B cell (primary cell): ENCODE data around the gene TSC1. TPM values are rescaled to one million over a fixed set of nuclear protein-coding genes. Genes with fewer than 3 reads are reported as not detected.

Experiments
- ATAC-seq: fragments of 200-7000 bp; cut with Tn5 transposase; one replicate; pipeline ENCODE4 v1.10.0; 2021; ENCODE audit warnings: low read depth, mild to moderate bottlenecking, moderate number of reproducible peaks, moderate library complexity
- CTCF ChIA-PET: fragments of 350-600 bp; sonication (Branson Sonifier 250); formaldehyde crosslinking; loops from one replicate; lab custom pipeline; 2021; ENCODE audit warnings: antibody characterized with exemption, inconsistent platforms; lab: Charles Lee
- POLR2A ChIA-PET: fragments of 350-600 bp; sonication (Branson Sonifier 250); formaldehyde crosslinking; loops from one replicate; lab custom pipeline; 2021; ENCODE audit warnings: antibody characterized with exemption; lab: Charles Lee
- DNase-seq: peaks from one replicate; pipeline ENCODE4 v3.0.0; 2013
- H2AFZ ChIP-seq: 2 replicates; pipeline ENCODE4 v1.6.1; 2012; ENCODE audit warnings: mild to moderate bottlenecking, low read depth, low read length; ENCODE audit not compliant: insufficient read depth, poor library complexity, severe bottlenecking
- H3K27ac ChIP-seq, 2 donors: 1 replicate in 1 of 2; 2 replicates in 1 of 2; pipeline ENCODE4 v1.5.1; 2012 to 2013; ENCODE audit warnings: low read length in 2 of 2, mild to moderate bottlenecking in 2 of 2, moderate library complexity in 1 of 2
- H3K27me3 ChIP-seq, 4 experiments: fragments of 200-600 bp in 1 of 4; sonication (generic) in 1 of 4; replicated peaks in 1 of 4; 1 replicate in 2 of 4; 2 replicates in 2 of 4; pipeline versions ENCODE4 v1.6.1 to v1.7.0; 2013 to 2016; ENCODE audit warnings: low read length in 3 of 4, mild to moderate bottlenecking in 2 of 4, mixed read lengths in 1 of 4, moderate library complexity in 1 of 4; ENCODE audit not compliant: insufficient read depth in 4 of 4, control insufficient read depth in 3 of 4; ENCODE audit errors: control extremely low read depth in 1 of 4
- H3K36me3 ChIP-seq, 2 experiments: replicated peaks in 1 of 2; 1 replicate in 1 of 2; 2 replicates in 1 of 2; pipeline versions ENCODE4 v1.6.1 to v1.7.1; 2013; ENCODE audit warnings: low read length in 1 of 2; ENCODE audit not compliant: insufficient read depth in 2 of 2, control insufficient read depth in 1 of 2; ENCODE audit errors: control extremely low read depth in 1 of 2, extremely low read depth in 1 of 2
- H3K4me1 ChIP-seq, 2 donors: fragments of 200-600 bp in 1 of 2; sonication (generic) in 1 of 2; 1 replicate in 1 of 2; 2 replicates in 1 of 2; pipeline versions ENCODE4 v1.5.1 to v1.6.1; 2013 to 2017; ENCODE audit warnings: low read length in 2 of 2; ENCODE audit not compliant: control insufficient read depth in 2 of 2, insufficient read depth in 2 of 2
- H3K4me2 ChIP-seq: replicated peaks from 2 replicates; pipeline ENCODE3; 2012; ENCODE audit warnings: mild to moderate bottlenecking, low read depth, low read length; ENCODE audit not compliant: poor library complexity, severe bottlenecking
- H3K4me3 ChIP-seq, 5 experiments: fragments of 200-600 bp in 1 of 5; sonication (generic) in 1 of 5; 1 replicate in 3 of 5; 2 replicates in 2 of 5; pipeline versions ENCODE4 v1.5.1 to v1.7.0; 2011 to 2016; ENCODE audit warnings: low read length in 4 of 5, mild to moderate bottlenecking in 4 of 5, low read depth in 2 of 5, control low read depth in 1 of 5, moderate library complexity in 1 of 5; ENCODE audit not compliant: insufficient read depth in 1 of 5; ENCODE audit errors: control extremely low read depth in 1 of 5, extremely low read depth in 1 of 5
- H3K79me2 ChIP-seq: fragments of 200-600 bp; sonication (generic); one replicate; pipeline ENCODE4 v1.6.0; 2016; ENCODE audit warnings: low read length; ENCODE audit not compliant: control insufficient read depth, insufficient read depth
- H3K9ac ChIP-seq: fragments of 200-600 bp; sonication (generic); 2 replicates; pipeline ENCODE4 v1.6.1; 2017; ENCODE audit warnings: mild to moderate bottlenecking, low read length, moderate library complexity
- H3K9me3 ChIP-seq, 3 donors: one replicate each; pipeline versions ENCODE4 v1.6.1 to v1.7.1; 2013; ENCODE audit warnings: low read length in 2 of 3; ENCODE audit not compliant: control insufficient read depth in 2 of 3, insufficient read depth in 1 of 3; ENCODE audit errors: control extremely low read depth in 1 of 3
- H4K20me1 ChIP-seq: 2 replicates; pipeline ENCODE4 v1.6.0; 2012; ENCODE audit warnings: mild to moderate bottlenecking, low read length; ENCODE audit not compliant: insufficient read depth, control insufficient read depth, poor library complexity, severe bottlenecking
- H3K27ac Mint-ChIP-seq: one replicate; pipeline ENCODE4 v1.8.0; 2021; ENCODE audit warnings: mixed read lengths
- H3K27me3 Mint-ChIP-seq: one replicate; pipeline ENCODE4 v1.8.0; 2021; ENCODE audit warnings: mixed read lengths
- H3K4me1 Mint-ChIP-seq: one replicate; pipeline ENCODE4 v1.8.0; 2021; ENCODE audit warnings: mixed read lengths
- H3K4me3 Mint-ChIP-seq: one replicate; pipeline ENCODE4 v1.8.0; 2021; ENCODE audit warnings: mixed read lengths
- H3K9me3 Mint-ChIP-seq: one replicate; pipeline ENCODE4 v1.8.0; 2022; ENCODE audit warnings: mixed read lengths; ENCODE audit not compliant: insufficient read depth
- CTCF ChIP-seq: fragments of 200-600 bp; IDR thresholded peaks from one replicate; pipeline ENCODE4 v1.8.0; 2022; ENCODE audit warnings: antibody characterized with exemption, mild to moderate bottlenecking
- EZH2 ChIP-seq: IDR thresholded peaks from 2 replicates; pipeline ENCODE4 v1.6.1; 2012; ENCODE audit warnings: borderline replicate concordance, low read depth, mild to moderate bottlenecking, moderate library complexity, low read length; ENCODE audit not compliant: insufficient read depth, poor library complexity, severe bottlenecking
- WGBS: methylation state at CpG from one replicate; pipeline ENCODE4 v1.1.5; 2013; ENCODE audit warnings: missing lambda C conversion rate; ENCODE audit not compliant: insufficient coverage; 5-methylcytosine and 5-hydroxymethylcytosine counted together
- intact Hi-C: fragments of 100-400 bp; cut with micrococcal nuclease; formaldehyde crosslinking; loops from one replicate; pipeline ENCODE4 v1.10.0; 2022
- polyA plus RNA-seq: library from polyadenylated mRNA; depleted of rRNA; stranded (reverse); fragments of >200 nt; gene quantifications from 2 replicates; pipeline ENCODE4 v1.2.3, GENCODE V29; 2012
- total RNA-seq, 2 donors: library from RNA; stranded (reverse); fragments of 120-200 nt in 1 of 2; gene quantifications; 1 replicate in 1 of 2; 2 replicates in 1 of 2; pipeline versions ENCODE4 v1.2.3 to v1.2.4, GENCODE V29; 2013 to 2022

The TSC1 gene
- total and polyA plus RNA-seq, 2 donors (not counting 1 experiment from before 2014, with no cell fraction given) = 34.4 to 102 TPM

- CTCF ChIA-PET = interaction anchor here (1.5 kb wide), 1 partner anchor 34 kb away, joined by 3 read pairs; no protein-coding TSS in a partner anchor
- Histone ChIP-seq H4K20me1 (no peaks in the 10 kb centered on the region), H3K4me3 (no peak overlapping the region), H3K27me3 (no peaks in the 10 kb centered on the region), H3K9me3 (no peaks in the 10 kb centered on the region), H3K79me2 (no peaks in the 10 kb centered on the region), H2AFZ (no peak overlapping the region), H3K4me1 (no peaks in the 10 kb centered on the region), H3K9ac (no peak overlapping the region), H3K36me3 (no peaks in the 10 kb centered on the region), H3K27ac (no peak overlapping the region), H3K4me2 (no peak overlapping the region)
- no peak for TF ChIP-seq EZH2
- no peak for TF ChIP-seq CTCF
- Mint-ChIP-seq H3K9me3 (no peaks in the 10 kb centered on the region), H3K4me3 (no peak overlapping the region), H3K4me1 (no peaks in the 10 kb centered on the region), H3K27me3 (no peaks in the 10 kb centered on the region), H3K27ac (no peak overlapping the region)
- DNase-seq (no peak), ATAC-seq (no peak)
- POLR2A ChIA-PET = no interaction called here
- WGBS = 93% methylated on average over 2 of the region's 8 CpGs
- intact Hi-C loops = no loop called here
These were observed 77.5 kb downstream of the TSC1 start for GRCh38 chr9:132866898-132867297.

GRCh38 chr9:132864691-132865090 is 79.7 kb downstream of the TSC1 start:
- 92% methylated on average over 6 of the region's 8 CpGs for WGBS
- Histone ChIP-seq H3K27ac (no peak overlapping the region), H3K27me3 (no peaks in the 10 kb centered on the region), H3K4me3 (no peak overlapping the region), H2AFZ (no peak overlapping the region), H4K20me1 (no peaks in the 10 kb centered on the region), H3K36me3 (no peaks in the 10 kb centered on the region), H3K9me3 (no peaks in the 10 kb centered on the region), H3K9ac (no peak overlapping the region), H3K4me2 (no peak overlapping the region), H3K4me1 (no peaks in the 10 kb centered on the region), H3K79me2 (no peaks in the 10 kb centered on the region)
- intact Hi-C loops = no loop called here
- no peak for TF ChIP-seq EZH2
- TF ChIP-seq CTCF = no peak
- ChIA-PET POLR2A (no interaction called here), CTCF (interaction anchor here (0.5 to 2.3 kb wide), 2 partner anchors 15 to 36 kb away, joined by 3 to 7 read pairs; no protein-coding TSS in a partner anchor)
- Mint-ChIP-seq H3K27me3 (no peaks in the 10 kb centered on the region), H3K4me1 (no peaks in the 10 kb centered on the region), H3K4me3 (no peak overlapping the region), H3K27ac (no peak overlapping the region), H3K9me3 (no peaks in the 10 kb centered on the region)
- DNase-seq (no peak), ATAC-seq (no peak)
